ENCODE results near the gene SH3GL2. TPM values are rescaled to one million over a fixed set of nuclear protein-coding genes. Genes with fewer than 3 reads are reported as not detected.

SH3GL2 gene
- total RNA-seq, 1 donor from 2014 or later, result not detected

DNA sequence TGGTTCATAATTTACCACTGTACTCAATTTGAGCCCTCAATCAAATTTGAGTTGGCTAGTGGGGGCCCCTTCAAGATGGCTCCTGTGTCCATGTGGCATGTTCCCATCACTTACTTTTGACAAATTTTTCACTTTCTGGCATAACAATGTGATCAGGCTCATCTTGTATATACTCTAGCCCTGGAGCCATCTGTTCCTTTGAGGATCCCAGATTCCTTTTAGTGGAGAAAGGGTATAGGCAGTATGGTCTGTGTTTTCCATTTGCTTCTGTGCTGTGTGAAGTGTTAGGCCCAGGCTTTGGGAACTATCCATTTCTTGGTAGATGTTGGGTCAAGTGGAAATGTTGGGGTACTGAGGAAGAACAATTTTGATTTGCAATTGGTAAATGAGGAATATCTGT, 45.7 kb downstream of the SH3GL2 start:
- no peak for DNase-seq
- peaks cover 3% of the 10 kb centered on the region for H3K9me3 Mint-ChIP-seq
- POLR2A ChIA-PET, result no interaction called here
- no peak overlapping the region for H3K27ac Mint-ChIP-seq
- intact Hi-C loops (cut with micrococcal nuclease), result no loop called here
- no peak overlapping the region for H3K4me3 Mint-ChIP-seq
- TF ChIP-seq, protein P1, sequence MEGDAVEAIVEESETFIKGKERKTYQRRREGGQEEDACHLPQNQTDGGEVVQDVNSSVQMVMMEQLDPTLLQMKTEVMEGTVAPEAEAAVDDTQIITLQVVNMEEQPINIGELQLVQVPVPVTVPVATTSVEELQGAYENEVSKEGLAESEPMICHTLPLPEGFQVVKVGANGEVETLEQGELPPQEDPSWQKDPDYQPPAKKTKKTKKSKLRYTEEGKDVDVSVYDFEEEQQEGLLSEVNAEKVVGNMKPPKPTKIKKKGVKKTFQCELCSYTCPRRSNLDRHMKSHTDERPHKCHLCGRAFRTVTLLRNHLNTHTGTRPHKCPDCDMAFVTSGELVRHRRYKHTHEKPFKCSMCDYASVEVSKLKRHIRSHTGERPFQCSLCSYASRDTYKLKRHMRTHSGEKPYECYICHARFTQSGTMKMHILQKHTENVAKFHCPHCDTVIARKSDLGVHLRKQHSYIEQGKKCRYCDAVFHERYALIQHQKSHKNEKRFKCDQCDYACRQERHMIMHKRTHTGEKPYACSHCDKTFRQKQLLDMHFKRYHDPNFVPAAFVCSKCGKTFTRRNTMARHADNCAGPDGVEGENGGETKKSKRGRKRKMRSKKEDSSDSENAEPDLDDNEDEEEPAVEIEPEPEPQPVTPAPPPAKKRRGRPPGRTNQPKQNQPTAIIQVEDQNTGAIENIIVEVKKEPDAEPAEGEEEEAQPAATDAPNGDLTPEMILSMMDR (IDR thresholded peaks at IDR 0.05), result no peak
- CTCF ChIA-PET, result no interaction called here
- ATAC-seq (ENCODE audit: low read depth), result no peak
- no peaks in the 10 kb centered on the region for H3K4me1 Mint-ChIP-seq
- no peaks in the 10 kb centered on the region for H3K27me3 Mint-ChIP-seq
- no peaks in the 10 kb centered on the region for H3K36me3 Mint-ChIP-seq (ENCODE audit: low read depth)

DNA sequence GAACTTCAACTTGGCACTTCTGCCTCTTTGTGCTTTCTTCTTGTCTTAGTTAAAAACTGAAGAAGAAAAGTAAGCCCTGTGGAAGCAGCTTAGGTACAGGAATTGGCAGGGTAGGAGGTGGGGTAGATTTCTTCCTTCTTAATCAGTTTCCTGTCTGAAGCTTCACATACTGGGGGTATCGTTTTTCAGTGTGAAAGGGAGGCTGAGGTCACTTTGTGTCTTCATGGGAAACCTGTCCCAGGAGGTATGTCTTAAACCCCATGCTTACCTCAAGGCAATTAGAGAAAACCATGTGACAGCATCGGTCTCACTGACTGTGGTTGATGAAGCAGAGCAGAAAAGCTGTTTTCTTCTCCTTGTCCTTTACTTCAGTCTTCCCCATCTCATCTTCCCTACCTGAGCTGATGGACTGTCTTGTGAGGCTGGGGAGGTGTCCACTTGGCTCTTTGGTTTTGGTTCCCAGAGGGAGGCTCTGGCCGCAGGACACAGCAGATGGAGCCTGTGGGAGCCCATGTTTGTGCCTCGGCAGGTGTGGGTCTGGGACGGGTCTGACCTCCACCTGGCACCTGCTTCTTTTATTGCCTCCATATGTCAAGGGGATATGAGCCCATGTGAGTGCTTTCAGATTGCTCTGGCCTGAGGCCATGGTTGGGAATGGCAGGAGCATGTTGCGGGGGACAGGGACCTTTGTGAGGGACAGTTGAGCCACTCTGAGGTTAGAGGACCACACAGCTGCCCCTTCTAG, 47.0 kb downstream of the SH3GL2 start:
- H3K27ac Mint-ChIP-seq, result no peak overlapping the region
- no peak overlapping the region for H3K4me3 Mint-ChIP-seq
- H3K9me3 Mint-ChIP-seq, result peaks cover 3% of the 10 kb centered on the region
- CTCF ChIA-PET, result no interaction called here
- no peaks in the 10 kb centered on the region for H3K4me1 Mint-ChIP-seq
- TF ChIP-seq, protein P1 (IDR thresholded peaks at IDR 0.05), result no peak
- no peaks in the 10 kb centered on the region for H3K36me3 Mint-ChIP-seq (ENCODE audit: low read depth)
- DNase-seq, result no peak
- ATAC-seq (ENCODE audit: low read depth), result no peak
- H3K27me3 Mint-ChIP-seq, result no peaks in the 10 kb centered on the region
- POLR2A ChIA-PET, result no interaction called here
- intact Hi-C loops (cut with micrococcal nuclease), result no loop called here

DNA sequence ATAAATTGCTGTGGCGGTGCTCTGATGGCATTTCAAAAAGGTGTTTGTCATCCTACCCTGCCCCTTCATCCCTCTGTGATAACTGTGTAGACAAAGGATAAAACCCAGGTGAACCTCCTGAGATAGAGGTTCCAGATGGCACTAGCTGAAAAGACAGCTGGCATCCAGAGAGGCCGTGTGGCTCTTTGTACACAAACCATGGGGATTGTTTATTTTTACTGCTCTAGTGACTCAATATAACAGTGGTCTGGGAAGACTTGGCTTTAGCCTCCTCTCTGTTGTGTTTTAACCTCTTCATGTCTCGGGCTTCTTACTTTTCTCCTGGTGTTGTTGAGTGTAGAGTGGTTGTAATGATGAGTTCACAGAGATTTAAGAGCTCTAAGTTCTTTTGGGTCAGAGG, 48.8 kb downstream of the SH3GL2 start:
- H3K4me1 Mint-ChIP-seq, result no peaks in the 10 kb centered on the region
- DNase-seq (no peak), ATAC-seq (ENCODE audit: low read depth) (no peak)
- H3K36me3 Mint-ChIP-seq (ENCODE audit: low read depth), result no peaks in the 10 kb centered on the region
- POLR2A ChIA-PET, result no interaction called here
- intact Hi-C loops (cut with micrococcal nuclease), result no loop called here
- no peak overlapping the region for H3K4me3 Mint-ChIP-seq
- H3K9me3 Mint-ChIP-seq, result peaks cover 3% of the 10 kb centered on the region
- no peaks in the 10 kb centered on the region for H3K27me3 Mint-ChIP-seq
- TF ChIP-seq, protein P1 (IDR thresholded peaks at IDR 0.05), result no peak
- H3K27ac Mint-ChIP-seq, result no peak overlapping the region
- CTCF ChIA-PET, result no interaction called here

DNA sequence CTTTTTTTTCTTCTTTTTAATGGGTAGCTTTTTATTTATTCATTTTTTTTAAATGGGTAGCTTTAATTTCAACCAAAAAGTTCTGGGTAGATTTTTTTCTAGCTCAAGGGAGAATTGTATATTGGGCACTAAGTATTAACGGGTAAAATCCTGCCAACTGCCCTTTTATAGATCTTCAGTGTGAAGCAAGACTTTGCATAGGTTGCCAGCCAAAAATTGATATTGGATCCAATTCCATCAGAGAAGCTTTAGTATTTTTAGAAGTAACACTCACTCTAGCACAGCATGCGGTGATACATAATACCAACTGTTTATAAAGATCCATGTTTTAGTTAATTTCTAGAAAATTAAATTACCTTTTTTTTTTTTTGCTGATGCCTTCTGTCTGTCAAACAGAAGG, 49.8 kb downstream of the SH3GL2 start:
- intact Hi-C loops (cut with micrococcal nuclease), result no loop called here
- TF ChIP-seq, protein P1 (IDR thresholded peaks at IDR 0.05), result no peak
- ChIA-PET POLR2A (no interaction called here), CTCF (no interaction called here)
- no peaks in the 10 kb centered on the region for H3K36me3 Mint-ChIP-seq (ENCODE audit: low read depth)
- no peak for ATAC-seq (ENCODE audit: low read depth)
- no peaks in the 10 kb centered on the region for H3K27me3 Mint-ChIP-seq
- no peak overlapping the region for H3K27ac Mint-ChIP-seq
- DNase-seq, result no peak
- H3K4me3 Mint-ChIP-seq, result no peak overlapping the region
- no peaks in the 10 kb centered on the region for H3K9me3 Mint-ChIP-seq
- H3K4me1 Mint-ChIP-seq, result no peaks in the 10 kb centered on the region

DNA sequence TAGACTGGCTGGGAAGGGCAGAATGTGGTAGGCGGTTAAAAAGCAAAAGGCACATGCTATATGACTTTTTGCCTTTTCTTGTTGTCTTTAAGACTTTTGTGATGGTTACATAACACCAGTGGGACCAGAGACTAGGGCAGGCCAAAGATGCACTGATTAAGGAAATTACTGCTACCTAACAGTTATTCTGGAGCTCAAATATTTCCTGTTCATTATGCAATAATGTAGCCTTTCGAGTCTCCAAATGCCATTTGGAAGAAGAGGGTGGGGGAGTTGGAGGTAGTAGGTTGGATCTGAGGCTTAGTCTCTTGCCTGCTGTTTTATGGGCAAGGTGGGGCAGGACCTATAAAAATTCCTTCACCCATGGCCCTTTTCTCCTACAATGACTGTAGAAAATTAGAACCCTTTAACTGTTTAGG, 51.7 kb downstream of the SH3GL2 start:
- Mint-ChIP-seq H3K4me3 (no peak overlapping the region), H3K27ac (no peak overlapping the region), H3K36me3 (ENCODE audit: low read depth) (no peaks in the 10 kb centered on the region), H3K27me3 (no peaks in the 10 kb centered on the region), H3K9me3 (no peaks in the 10 kb centered on the region), H3K4me1 (no peaks in the 10 kb centered on the region)
- DNase-seq (no peak), ATAC-seq (ENCODE audit: low read depth) (no peak)
- intact Hi-C loops (cut with micrococcal nuclease), result no loop called here
- ChIA-PET CTCF (no interaction called here), POLR2A (no interaction called here)
- TF ChIP-seq, protein P1 (IDR thresholded peaks at IDR 0.05), result no peak
